Measurements from ENCODE around the gene COL4A1. TPM values are rescaled to one million over a fixed set of nuclear protein-coding genes. Genes with fewer than 3 reads are reported as not detected.

COL4A1 gene
- total RNA-seq, 2 experiments from 2014 or later: 0.06 to 0.12 TPM

- Mint-ChIP-seq H3K4me3 (no peak overlapping the region), H3K36me3 (ENCODE audit: low read depth) (no peaks in the 10 kb centered on the region), H3K27me3 (no peaks in the 10 kb centered on the region), H3K4me1 (no peaks in the 10 kb centered on the region), H3K27ac (no peak overlapping the region), H3K9me3 (no peaks in the 10 kb centered on the region)
- POLR2A ChIA-PET: no interaction called here
- no peak for DNase-seq
- CTCF ChIA-PET: no interaction called here
Measured at GRCh38 chr13:110206996-110207395, 100.0 kb downstream of the COL4A1 start.

GRCh38 chr13:110206185-110206584 lies 100.8 kb downstream of the COL4A1 start:
- no peak for DNase-seq
- ChIA-PET POLR2A (no interaction called here), CTCF (no interaction called here)
- Mint-ChIP-seq H3K4me3 (no peak overlapping the region), H3K27me3 (no peaks in the 10 kb centered on the region), H3K27ac (no peak overlapping the region), H3K9me3 (no peaks in the 10 kb centered on the region), H3K4me1 (no peaks in the 10 kb centered on the region), H3K36me3 (ENCODE audit: low read depth) (no peaks in the 10 kb centered on the region)

- no peaks in the 10 kb centered on the region for H3K27me3 Mint-ChIP-seq
- H3K27ac Mint-ChIP-seq: no peak overlapping the region
- H3K9me3 Mint-ChIP-seq: no peaks in the 10 kb centered on the region
- H3K4me3 Mint-ChIP-seq: no peak overlapping the region
- no peak for DNase-seq
- CTCF ChIA-PET: no interaction called here
- no peaks in the 10 kb centered on the region for H3K36me3 Mint-ChIP-seq (ENCODE audit: low read depth)
- POLR2A ChIA-PET: no interaction called here
- H3K4me1 Mint-ChIP-seq: no peaks in the 10 kb centered on the region
Measured at GRCh38 chr13:110201114-110201513, 105.8 kb downstream of the COL4A1 start.

GRCh38 chr13:110200276-110200870 lies 106.6 kb downstream of the COL4A1 start:
- Mint-ChIP-seq H3K4me1 (no peaks in the 10 kb centered on the region), H3K4me3 (no peak overlapping the region), H3K9me3 (no peaks in the 10 kb centered on the region), H3K27me3 (no peaks in the 10 kb centered on the region), H3K27ac (no peak overlapping the region), H3K36me3 (ENCODE audit: low read depth) (no peaks in the 10 kb centered on the region)
- ChIA-PET POLR2A (no interaction called here), CTCF (no interaction called here)
- DNase-seq: no peak

GRCh38 chr13:110199046-110199831 lies 107.7 kb downstream of the COL4A1 start:
- Mint-ChIP-seq H3K36me3 (ENCODE audit: low read depth) (no peaks in the 10 kb centered on the region), H3K27ac (no peak overlapping the region), H3K4me1 (no peaks in the 10 kb centered on the region), H3K4me3 (no peak overlapping the region), H3K27me3 (no peaks in the 10 kb centered on the region), H3K9me3 (no peaks in the 10 kb centered on the region)
- DNase-seq: no peak
- POLR2A ChIA-PET: no interaction called here
- CTCF ChIA-PET: interaction anchor here (0.6 kb wide), 2 partner anchors 96 to 143 kb away, joined by 3 to 4 read pairs; no protein-coding TSS in a partner anchor

GRCh38 chr13:110197471-110197870 lies 109.5 kb downstream of the COL4A1 start:
- ChIA-PET CTCF (no interaction called here), POLR2A (no interaction called here)
- no peak for DNase-seq
- Mint-ChIP-seq H3K4me3 (no peak overlapping the region), H3K27ac (no peak overlapping the region), H3K27me3 (no peaks in the 10 kb centered on the region), H3K36me3 (ENCODE audit: low read depth) (no peaks in the 10 kb centered on the region), H3K4me1 (no peaks in the 10 kb centered on the region), H3K9me3 (no peaks in the 10 kb centered on the region)

- ChIA-PET POLR2A (no interaction called here), CTCF (no interaction called here)
- H3K36me3 Mint-ChIP-seq (ENCODE audit: low read depth): no peaks in the 10 kb centered on the region
- no peaks in the 10 kb centered on the region for H3K9me3 Mint-ChIP-seq
- no peak overlapping the region for H3K4me3 Mint-ChIP-seq
- H3K27ac Mint-ChIP-seq: no peak overlapping the region
- H3K4me1 Mint-ChIP-seq: no peaks in the 10 kb centered on the region
- DNase-seq: no peak
- H3K27me3 Mint-ChIP-seq: peaks cover 2% of the 10 kb centered on the region
Measured at GRCh38 chr13:110197026-110197425, 109.9 kb downstream of the COL4A1 start.

GRCh38 chr13:110195547-110196485 lies 111.1 kb downstream of the COL4A1 start:
- H3K4me1 Mint-ChIP-seq: no peaks in the 10 kb centered on the region
- no peaks in the 10 kb centered on the region for H3K9me3 Mint-ChIP-seq
- ChIA-PET POLR2A (no interaction called here), CTCF (no interaction called here)
- no peak for DNase-seq
- H3K27me3 Mint-ChIP-seq: peaks cover 6% of the 10 kb centered on the region
- H3K36me3 Mint-ChIP-seq (ENCODE audit: low read depth): no peaks in the 10 kb centered on the region
- H3K27ac Mint-ChIP-seq: no peak overlapping the region
- no peak overlapping the region for H3K4me3 Mint-ChIP-seq

- CTCF ChIA-PET: interaction anchor here (1.3 kb wide), 1 partner anchor 30 kb away, joined by 3 read pairs; no protein-coding TSS in a partner anchor
- Mint-ChIP-seq H3K4me3 (no peak overlapping the region), H3K27me3 (peaks cover 8% of the 10 kb centered on the region), H3K36me3 (ENCODE audit: low read depth) (no peaks in the 10 kb centered on the region), H3K27ac (no peak overlapping the region), H3K9me3 (no peaks in the 10 kb centered on the region), H3K4me1 (no peaks in the 10 kb centered on the region)
- POLR2A ChIA-PET: no interaction called here
- DNase-seq: no peak
Measured at GRCh38 chr13:110194451-110194850, 112.5 kb downstream of the COL4A1 start.

GRCh38 chr13:110193491-110193890 lies 113.5 kb downstream of the COL4A1 start:
- Mint-ChIP-seq H3K27me3 (peaks cover 8% of the 10 kb centered on the region), H3K4me3 (no peak overlapping the region), H3K27ac (no peak overlapping the region), H3K4me1 (no peaks in the 10 kb centered on the region), H3K36me3 (ENCODE audit: low read depth) (no peaks in the 10 kb centered on the region), H3K9me3 (no peaks in the 10 kb centered on the region)
- no peak for DNase-seq
- CTCF ChIA-PET: no interaction called here
- POLR2A ChIA-PET: no interaction called here

- Mint-ChIP-seq H3K4me1 (no peaks in the 10 kb centered on the region), H3K36me3 (ENCODE audit: low read depth) (no peaks in the 10 kb centered on the region), H3K27ac (no peak overlapping the region), H3K4me3 (no peak overlapping the region), H3K27me3 (peaks cover 8% of the 10 kb centered on the region), H3K9me3 (no peaks in the 10 kb centered on the region)
- ChIA-PET POLR2A (no interaction called here), CTCF (no interaction called here)
- DNase-seq: no peak
Measured at GRCh38 chr13:110192472-110192871, 114.5 kb downstream of the COL4A1 start.

- POLR2A ChIA-PET: no interaction called here
- DNase-seq: no peak
- CTCF ChIA-PET: no interaction called here
- Mint-ChIP-seq H3K4me1 (no peaks in the 10 kb centered on the region), H3K9me3 (no peaks in the 10 kb centered on the region), H3K27ac (no peak overlapping the region), H3K27me3 (peaks cover 8% of the 10 kb centered on the region), H3K4me3 (no peak overlapping the region), H3K36me3 (ENCODE audit: low read depth) (no peaks in the 10 kb centered on the region)
Measured at GRCh38 chr13:110187641-110188161, 119.3 kb downstream of the COL4A1 start.
